Epithelial cell of proximal tubule (primary cell): Measurements from ENCODE around the gene MCF2L2. TPM values are rescaled to one million over a fixed set of nuclear protein-coding genes. Genes with fewer than 3 reads are reported as not detected.

Experiments used
- DNase-seq: peaks from one replicate; pipeline ENCODE4 v3.0.0-alpha.2; 2011; ENCODE audit warnings: low read depth
- H3K4me3 ChIP-seq: 2 replicates; pipeline ENCODE4 v1.5.1; 2011; ENCODE audit warnings: low read depth, mild to moderate bottlenecking, low read length
- CTCF ChIP-seq: conservative IDR thresholded peaks from 2 replicates; pipeline ENCODE4 v1.5.1; 2012; ENCODE audit warnings: low read depth, mild to moderate bottlenecking, low read length
- total RNA-seq: library from RNA; depleted of rRNA; stranded (reverse); fragments of >200 nt; gene quantifications from 2 replicates; pipeline ENCODE4 v1.2.3, GENCODE V29; 2015

The MCF2L2 gene
- total RNA-seq, 1 donor from 2014 or later: 0.58 TPM

DNA sequence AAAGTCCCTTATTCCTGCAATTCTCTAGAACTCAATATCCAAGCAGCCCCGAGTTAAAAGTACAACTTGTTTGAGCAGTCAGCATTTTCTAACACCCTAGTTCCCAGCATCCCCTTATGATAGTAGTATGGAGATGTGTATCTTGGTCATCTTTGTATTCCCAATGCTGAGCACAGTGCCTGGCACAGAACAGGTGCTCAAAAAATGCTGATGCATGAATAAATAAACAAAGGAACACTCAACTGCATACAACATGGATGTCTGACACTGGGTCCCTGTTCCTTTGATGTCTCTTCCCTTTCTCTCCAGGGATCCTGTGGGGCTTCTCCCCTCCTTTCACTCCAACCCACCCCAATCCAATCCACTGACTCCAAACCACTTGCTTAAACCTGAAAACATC, 199.2 kb downstream of the MCF2L2 start:
- no peak for DNase-seq
- H3K4me3 ChIP-seq: no peak overlapping the region
- no peak for TF ChIP-seq CTCF

- H3K4me3 ChIP-seq: no peak overlapping the region
- TF ChIP-seq CTCF: no peak
- DNase-seq: no peak
Measured at GRCh38 chr3:183227586-183227985, 200.8 kb downstream of the MCF2L2 start.

DNA sequence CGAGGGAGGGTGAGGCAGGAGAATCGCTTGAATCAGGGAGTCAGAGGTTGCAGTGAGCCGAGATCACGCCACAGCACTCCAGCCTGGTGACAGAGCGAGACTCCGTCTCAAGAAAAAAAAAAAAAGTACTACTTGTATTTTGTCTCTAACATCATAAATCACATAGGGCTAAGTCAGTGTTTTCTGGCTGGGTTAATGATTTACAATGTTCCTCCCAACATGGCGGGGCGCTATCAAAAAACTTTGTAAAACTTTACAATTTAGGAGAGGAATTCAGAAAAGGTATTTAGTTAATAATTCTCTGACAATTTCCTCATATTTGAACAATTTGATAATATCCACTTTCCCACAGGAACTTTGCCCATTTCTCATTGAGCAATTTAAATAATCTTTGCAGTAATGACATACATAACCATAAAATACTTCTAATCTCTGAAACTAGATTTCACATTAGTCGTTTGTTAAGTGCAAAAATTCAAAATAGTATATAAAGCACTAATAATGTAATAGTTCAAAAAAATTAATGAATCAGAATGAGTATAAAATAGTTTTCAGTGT, 202.0 kb downstream of the MCF2L2 start:
- H3K4me3 ChIP-seq: no peak overlapping the region
- DNase-seq: no peak

DNA sequence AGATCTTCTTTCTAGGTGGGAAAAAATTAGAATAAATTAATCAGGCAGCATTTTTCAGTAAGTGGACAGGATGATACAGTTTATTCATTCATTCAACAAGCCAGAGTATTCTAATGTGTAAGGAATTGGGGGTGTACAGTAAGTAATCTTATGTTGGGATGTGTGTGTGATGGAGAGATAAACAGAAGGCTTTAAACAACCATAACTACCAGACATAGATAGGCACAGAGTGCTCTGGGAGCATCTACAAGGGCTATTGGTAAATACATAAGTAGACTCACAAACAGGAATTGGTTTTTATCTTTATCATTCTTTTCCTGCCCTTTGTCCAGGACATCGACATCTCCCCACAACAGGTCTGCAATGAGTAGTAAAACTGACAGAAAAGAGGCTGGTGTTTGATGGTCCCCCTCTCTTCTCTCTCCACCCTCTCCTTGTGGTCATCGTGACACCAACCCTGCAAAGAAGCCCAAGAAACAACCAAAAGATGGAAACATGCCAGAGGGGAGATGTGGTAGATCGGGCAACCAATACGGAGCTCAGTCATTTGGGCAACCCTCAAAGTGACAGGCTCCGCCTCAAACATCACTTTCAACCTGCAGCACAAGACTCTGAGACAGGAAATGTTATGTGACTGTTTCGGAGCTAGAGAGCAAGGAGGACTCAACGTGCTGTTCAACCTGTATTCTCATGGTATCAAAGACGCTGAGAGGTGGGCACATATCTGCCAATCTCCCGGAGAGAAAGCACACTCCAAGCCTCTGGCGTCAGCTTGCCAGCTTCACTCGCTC, 204.0 kb downstream of the MCF2L2 start:
- DNase-seq: no peak
- H3K4me3 ChIP-seq: no peak overlapping the region
- TF ChIP-seq CTCF: no peak

More for the DNA sequence above, 202.0 kb downstream of the MCF2L2 start:
- no peak for TF ChIP-seq CTCF

DNA sequence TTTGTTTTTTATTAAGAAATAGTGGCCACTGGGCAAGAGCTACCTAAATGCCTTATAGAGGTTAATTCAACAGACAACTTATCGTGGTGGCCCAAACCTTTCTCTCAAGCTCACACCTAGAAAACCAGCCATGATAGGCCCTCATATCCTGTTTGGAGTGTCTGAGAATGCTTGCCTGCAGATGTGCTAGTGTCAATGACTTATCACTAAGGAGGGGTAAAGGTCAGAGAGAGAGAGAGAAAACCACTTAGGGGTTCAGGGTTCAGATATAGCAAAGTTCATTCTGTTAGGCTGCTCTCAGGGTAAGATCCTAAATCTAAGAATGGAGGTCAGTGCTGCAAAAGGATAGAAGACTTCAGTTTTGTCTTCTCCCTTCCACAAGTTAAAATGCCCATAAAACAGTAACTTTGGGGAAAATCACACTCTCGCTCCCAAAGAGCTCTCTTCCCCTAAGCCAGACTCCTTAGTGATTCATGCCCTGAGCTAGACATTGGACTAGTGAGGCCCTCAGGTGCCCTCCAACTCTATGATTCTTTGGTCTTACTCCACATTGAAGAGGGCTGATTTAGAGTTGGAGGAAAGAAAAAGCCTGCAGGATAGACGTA, 205.7 kb downstream of the MCF2L2 start:
- no peak overlapping the region for H3K4me3 ChIP-seq
- DNase-seq: no peak
- TF ChIP-seq CTCF: no peak

- TF ChIP-seq CTCF: no peak
- DNase-seq: no peak
- no peak overlapping the region for H3K4me3 ChIP-seq
Measured at GRCh38 chr3:183220828-183221227, 207.6 kb downstream of the MCF2L2 start.
